GM18511 (cell line): Measurements from ENCODE around the gene KCND2.
"Not testable (repeated sequence)": the region's sequence is repeated elsewhere in the genome, so short reads cannot be mapped to it uniquely, and the experiment has no call there.

Source experiments
- ATAC-seq: cut with Tn5 transposase; IDR thresholded peaks from one replicate; pipeline ENCODE4 v1.9.1; 2021; ENCODE audit warnings: mild to moderate bottlenecking, moderate library complexity; ENCODE audit not compliant: unreplicated experiment

KCND2 gene

DNA sequence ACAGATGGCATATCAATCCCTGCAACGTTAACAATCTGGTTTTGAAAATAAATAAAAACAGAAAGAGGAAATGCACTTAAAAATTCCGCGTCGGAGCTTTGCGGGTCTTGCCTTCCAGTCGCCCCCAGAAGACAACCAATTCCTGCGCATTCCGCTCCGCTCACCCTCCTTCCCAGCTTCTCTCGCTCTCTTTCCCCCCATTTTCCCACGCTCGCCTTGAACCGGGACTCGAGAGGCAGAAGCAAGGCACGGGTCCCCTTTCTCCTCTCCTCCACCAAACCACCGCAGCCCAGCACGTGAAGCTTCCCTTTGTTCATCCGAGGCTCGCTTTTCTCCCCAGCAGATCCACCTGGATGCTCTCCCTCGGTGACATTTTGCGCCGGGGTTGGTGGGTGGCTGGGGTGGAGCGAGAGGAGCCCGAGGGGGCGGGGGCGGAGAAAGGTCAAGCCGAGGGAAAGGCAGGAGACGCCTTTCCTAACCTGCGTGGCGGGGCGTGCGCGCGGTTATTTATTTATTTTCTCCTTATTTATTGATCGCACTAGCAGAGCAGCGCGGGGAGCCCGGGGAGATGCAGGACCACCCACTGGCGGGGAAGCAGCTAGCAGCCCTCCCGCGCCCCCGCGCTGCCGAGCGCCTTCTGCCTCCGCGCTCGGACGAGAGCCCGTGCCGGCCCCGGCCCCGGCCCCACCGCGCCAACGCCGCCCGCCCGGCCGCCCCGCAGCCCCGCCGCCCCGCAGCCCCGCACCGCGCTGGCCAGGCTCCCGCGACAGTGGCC, at the start of gene KCND2:
Gene KCND2, plus strand, starts transcription at position 475 of the 775 bp plus-strand sequence.
- peak; percentile 46 for ATAC-seq

DNA sequence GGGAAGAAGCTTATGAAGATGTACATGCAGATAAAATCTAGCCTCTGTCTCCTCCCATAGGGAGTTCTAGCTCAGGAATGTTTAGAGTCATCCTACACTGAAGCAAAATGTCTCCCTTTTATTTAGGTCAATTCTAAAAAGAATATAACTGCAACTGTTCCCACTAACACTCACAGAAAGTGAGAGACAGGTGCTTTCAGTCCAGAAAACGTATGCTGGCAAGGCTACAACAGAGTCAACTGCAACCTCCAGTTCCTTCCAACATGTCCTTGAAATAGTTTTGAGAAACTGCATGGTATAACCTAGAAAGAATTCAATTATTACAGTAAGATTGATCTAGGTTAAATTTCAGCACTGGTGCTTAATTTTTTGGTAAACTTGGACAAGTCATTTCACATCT, 46.8 kb upstream of the KCND2 start:
- no peak for ATAC-seq

GRCh38 chr7:120227255-120227654, 45.7 kb upstream of the KCND2 start:
- ATAC-seq: no peak

- no peak for ATAC-seq
Measured at GRCh38 chr7:120229084-120229483, 43.9 kb upstream of the KCND2 start.

GRCh38 chr7:120233338-120233737, 39.6 kb upstream of the KCND2 start:
- no peak for ATAC-seq

GRCh38 chr7:120240350-120240749, 32.6 kb upstream of the KCND2 start:
- ATAC-seq: not testable (repeated sequence)

- ATAC-seq: no peak
Measured at GRCh38 chr7:120241973-120242372, 31.0 kb upstream of the KCND2 start.

GRCh38 chr7:120254845-120255244, 18.1 kb upstream of the KCND2 start:
- no peak for ATAC-seq

DNA sequence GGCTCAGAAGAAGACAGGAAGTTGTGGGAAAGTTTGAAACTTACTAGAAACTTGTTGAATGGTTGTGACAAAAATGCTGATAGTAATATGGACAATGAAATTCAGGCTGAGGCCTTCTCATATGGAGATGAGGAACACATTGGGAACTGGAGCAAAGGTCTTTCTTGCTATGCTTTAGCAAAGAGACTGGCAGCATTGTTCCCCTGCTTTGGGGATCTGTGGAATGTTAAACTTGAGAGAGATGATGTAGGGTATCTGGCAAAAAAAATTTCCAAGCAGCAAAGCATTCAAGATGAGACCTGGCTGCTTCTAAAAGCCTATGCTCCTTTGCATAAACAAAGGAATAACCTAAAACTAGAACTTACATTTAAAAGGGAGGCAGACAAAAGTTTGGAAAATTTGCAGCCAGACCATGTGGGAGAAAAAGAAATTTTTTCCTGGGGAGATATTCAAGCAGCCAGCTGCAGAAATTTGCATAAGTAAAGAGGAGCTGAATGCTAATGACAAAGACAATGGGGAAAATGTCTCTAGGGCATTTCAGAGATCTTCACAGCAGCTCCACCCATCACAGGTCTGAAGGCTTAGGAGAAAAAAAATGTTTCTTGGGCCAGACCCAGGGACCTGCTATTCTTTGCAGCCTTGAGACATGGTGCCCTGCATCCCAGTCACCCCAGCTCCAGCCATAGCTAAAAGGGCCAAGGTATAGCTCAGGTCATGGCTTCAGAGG, 16.5 kb upstream of the KCND2 start:
- ATAC-seq: no peak

DNA sequence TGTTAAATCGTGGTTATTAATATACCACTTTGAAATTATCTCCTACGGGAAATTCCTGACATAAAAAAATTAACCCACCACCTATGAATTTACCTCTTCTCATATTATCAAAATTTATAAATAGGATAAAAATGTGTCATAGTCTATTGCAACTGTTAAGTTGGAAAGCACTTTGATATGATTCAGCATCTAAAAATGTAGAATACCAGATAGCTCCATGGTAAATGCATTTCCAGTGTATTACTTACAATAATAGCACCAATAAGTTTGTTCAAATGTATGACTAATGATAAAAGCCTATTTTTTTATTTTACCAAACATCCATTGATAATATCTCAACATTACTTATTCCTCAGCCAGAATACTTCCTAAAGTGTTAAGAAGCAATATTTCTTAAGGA, 13.6 kb upstream of the KCND2 start:
- ATAC-seq: no peak

DNA sequence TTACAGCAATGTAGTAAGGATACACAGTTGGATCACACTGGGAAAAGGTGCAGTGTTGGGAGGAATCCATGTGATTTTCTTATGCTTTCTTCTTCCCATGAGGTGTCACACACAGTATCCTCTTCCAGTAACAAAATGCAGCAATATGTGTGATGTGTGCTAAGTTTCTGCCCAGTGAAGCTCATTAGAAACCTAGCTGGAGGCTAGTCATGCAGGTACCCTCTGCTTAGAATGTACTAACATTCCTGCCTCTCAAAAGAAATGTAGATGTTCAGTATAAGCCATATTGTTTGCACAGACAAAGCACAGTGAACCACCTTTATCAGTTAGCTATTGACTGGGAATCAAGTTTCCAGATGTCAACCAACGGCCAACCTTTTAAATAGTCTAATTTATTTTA, 12.9 kb upstream of the KCND2 start:
- ATAC-seq: no peak

- peak; percentile 49 for ATAC-seq
Measured at GRCh38 chr7:120272261-120272660, 714 bp upstream of the KCND2 start.

GRCh38 chr7:120273476-120273975, 551 bp downstream of the KCND2 start:
- peak; percentile 65 for ATAC-seq

DNA sequence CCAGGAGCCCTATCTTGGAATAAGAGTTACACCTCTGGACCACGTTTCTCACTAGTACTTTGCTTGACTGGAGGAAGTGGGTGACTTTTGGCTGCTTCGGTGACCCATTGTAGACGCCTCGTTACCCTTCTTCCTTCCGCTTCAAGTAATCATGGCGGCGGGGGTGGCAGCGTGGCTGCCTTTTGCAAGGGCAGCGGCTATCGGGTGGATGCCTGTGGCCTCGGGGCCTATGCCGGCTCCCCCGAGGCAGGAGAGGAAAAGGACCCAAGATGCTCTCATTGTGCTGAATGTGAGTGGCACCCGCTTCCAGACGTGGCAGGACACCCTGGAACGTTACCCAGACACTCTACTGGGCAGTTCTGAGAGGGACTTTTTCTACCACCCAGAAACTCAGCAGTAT, 1.5 kb downstream of the KCND2 start:
- no peak for ATAC-seq

DNA sequence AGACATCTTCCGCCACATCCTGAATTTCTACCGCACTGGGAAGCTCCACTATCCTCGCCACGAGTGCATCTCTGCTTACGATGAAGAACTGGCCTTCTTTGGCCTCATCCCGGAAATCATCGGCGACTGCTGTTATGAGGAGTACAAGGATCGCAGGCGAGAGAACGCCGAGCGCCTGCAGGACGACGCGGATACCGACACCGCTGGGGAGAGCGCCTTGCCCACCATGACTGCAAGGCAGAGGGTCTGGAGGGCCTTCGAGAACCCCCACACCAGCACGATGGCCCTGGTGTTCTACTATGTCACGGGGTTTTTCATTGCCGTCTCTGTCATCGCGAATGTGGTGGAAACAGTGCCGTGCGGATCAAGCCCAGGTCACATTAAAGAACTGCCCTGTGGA, 1.9 kb downstream of the KCND2 start:
- ATAC-seq: no peak

DNA sequence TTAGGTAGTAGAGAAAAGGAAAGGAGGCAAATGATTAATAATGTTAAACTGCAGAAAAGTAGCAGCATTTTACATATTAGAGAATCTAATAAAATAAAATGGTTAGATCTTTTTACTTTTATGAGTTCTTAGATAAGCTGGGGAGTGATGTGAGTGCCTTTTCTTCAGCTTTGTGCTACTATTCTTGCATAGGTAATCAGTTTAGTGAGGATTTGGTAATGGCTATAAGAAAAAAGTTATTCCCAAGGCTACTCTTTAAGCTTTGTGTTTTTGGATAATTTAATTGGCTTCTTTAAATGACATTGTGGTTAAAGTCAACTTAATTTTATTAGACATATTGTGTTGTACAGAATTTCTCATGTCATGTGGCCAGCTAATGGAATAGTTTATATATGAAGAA, 3.7 kb downstream of the KCND2 start:
- no peak for ATAC-seq

DNA sequence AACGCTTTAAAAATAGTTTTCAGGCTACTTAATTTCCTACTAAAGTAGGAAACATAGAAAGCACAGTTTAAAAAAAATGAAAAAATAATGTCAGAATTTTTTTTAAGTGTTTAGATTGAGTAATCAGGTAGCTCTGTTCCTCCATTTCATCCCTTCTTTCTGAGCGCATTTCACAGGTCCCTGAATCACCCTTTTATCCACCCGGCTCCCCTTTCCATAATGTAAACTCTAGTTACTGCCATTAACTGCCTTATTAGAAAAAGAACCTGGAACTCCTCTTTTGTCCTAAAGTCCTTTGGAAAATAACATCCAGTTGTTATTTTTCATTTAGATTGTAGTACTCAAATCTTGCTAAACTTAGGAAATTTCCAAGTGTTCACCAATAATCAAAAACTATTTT, 5.8 kb downstream of the KCND2 start:
- no peak for ATAC-seq

DNA sequence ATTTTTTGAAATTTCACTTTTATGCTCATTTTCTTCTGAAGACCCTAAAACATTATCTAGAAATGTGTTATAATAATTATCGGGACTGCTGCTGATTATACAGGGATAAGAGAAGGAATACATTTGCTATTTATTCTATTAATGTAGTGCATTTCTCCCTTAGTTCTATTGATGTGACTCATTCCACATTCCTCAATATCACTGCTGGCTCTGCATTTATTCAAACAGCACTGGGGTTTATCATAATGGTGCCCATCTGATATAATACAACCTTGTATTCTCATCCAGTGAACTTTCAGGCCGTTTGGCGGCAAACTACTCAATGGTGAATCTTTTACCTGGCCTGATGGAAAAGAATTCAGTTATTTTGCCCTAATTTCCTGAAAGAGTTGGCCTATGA, 7.8 kb downstream of the KCND2 start:
- no peak for ATAC-seq

DNA sequence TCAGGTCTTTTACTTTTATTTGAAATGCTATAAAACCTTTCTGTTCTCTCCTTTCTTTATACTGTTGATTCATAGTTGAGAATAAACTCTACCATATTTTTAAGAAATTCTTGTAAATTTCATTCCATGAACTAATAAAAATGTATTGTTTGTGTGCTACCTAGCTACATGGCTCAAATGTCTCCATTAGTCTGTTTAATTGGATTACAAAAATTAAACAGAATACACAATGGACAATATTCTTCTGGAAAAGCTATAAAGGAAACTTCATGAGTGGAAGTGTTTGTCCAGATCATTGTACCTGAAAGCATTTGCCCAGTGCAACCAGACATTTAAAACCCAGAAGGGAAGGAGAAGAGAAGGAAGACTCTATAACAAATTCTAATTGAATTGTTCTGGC, 20.1 kb downstream of the KCND2 start:
- ATAC-seq: no peak

DNA sequence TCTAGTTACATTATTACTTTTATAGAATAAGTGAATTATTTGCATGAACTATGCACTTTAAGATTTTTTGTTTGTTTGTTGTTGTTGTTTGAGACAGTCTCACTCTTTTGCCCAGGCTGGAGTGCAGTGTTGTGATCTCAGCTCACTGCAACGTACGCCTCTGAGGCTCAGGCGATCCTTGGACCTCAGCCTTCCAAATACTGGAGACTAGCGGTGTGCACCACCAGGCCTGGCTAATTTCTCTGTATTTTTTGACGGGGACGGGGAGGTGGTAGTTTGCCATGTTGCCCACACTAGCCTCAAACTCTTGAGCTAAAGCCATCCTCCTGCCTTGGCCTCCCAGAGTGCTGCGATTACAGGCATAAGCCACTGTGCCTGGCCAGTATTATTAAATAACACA, 29.2 kb downstream of the KCND2 start:
- ATAC-seq: no peak

DNA sequence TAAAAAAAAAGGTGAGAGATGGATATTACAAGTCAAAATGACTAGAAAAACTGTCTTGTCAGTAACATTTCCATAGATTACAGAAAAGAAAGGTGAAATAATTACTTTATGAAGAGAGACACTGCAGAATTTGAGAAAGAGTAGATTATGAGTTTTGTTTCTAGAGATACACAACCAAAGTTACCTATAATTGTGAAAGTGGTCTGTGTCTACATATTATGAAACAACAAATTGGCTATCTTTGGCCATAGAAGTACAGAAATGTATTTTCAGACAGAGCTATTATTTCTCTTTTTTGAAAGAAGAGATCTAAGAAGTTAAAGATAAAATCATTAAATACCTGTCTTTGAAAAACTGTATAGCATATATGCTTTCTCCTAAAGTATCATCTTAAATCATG, 30.1 kb downstream of the KCND2 start:
- ATAC-seq: peak; percentile 51

GRCh38 chr7:120304674-120305073, 31.7 kb downstream of the KCND2 start:
- ATAC-seq: no peak
